Left ventricle myocardium inferior (tissue), 1 donor: ENCODE measurements around the gene PADI4. TPM values are rescaled to one million over a fixed set of nuclear protein-coding genes. Genes with fewer than 3 reads are reported as not detected.

Experiments
- DNase-seq: peaks from one replicate; pipeline ENCODE4 v3.0.0-alpha.2; 2020
- H3K27ac ChIP-seq: fragments of 200-600 bp; replicated peaks from 2 replicates; pipeline ENCODE4 v1.8.0; 2021
- H3K27me3 ChIP-seq: fragments of 200-600 bp; 2 replicates; pipeline ENCODE4 v1.8.0; 2021; ENCODE audit warnings: low read depth
- H3K36me3 ChIP-seq: fragments of 200-600 bp; 2 replicates; pipeline ENCODE4 v1.8.0; 2021
- H3K4me1 ChIP-seq: fragments of 200-600 bp; 2 replicates; pipeline ENCODE4 v1.8.0; 2021
- H3K4me3 ChIP-seq: fragments of 200-600 bp; 2 replicates; pipeline ENCODE4 v1.8.0; 2021; ENCODE audit warnings: mild to moderate bottlenecking, moderate library complexity
- H3K9me3 ChIP-seq: fragments of 200-600 bp; replicated peaks from 2 replicates; pipeline ENCODE4 v1.8.0; 2021
- intact Hi-C: fragments of 100-400 bp; cut with micrococcal nuclease; formaldehyde crosslinking; loops from one replicate; pipeline ENCODE4 v1.11.0; 2022
- total RNA-seq: library from RNA; stranded (reverse); fragmentation: NEBNext Ultra II Directional; extraction: Animal tissue kit (Norgen Biotek cat#: 25700); gene quantifications from one replicate; pipeline ENCODE4 v1.2.1, GENCODE V29; 2021
- TF ChIP-seq, protein P1 (sequence below): fragments of 200-600 bp; IDR thresholded peaks from 2 replicates; pipeline ENCODE4 v1.8.0; 2021; ENCODE audit warnings: antibody characterized with exemption, mild to moderate bottlenecking, borderline replicate concordance
- donor health status: DM: no; HTN: yes; CAD: no; lungs with severe emphysema.

PADI4 gene
- total RNA-seq, 1 donor from 2014 or later, result 0.22 TPM

DNA sequence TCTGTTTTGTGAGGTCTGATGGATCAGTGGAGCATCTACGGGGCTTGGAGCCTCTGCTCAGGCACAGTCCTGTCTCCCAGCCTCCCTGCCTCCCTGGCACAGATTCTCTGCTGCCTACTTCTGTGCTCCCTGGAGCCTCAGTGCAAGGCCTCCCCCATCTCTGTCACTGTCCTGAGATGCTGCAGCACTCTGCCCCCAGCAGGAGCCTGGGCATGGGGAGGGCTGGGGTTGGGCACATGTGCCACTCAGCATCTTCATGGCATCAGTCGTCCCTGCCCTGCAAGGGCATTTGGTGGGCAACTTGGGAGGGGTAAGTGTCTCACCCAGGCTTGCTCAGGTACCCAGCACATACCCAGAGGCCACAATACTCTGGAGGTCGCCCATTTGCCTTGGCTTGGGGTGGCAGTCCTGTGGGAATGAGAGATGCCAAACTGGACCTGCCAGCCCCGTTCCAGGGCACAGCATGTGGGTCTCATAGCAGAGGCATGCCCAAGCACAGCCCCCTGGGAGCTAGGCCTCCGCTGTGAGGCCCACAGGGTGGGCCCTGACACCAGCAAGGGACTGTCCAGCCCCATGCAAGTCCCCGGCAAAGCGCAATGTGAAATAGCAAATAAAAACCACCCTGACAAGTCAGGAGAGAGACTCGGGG, 30.4 kb upstream of the PADI4 start:
- H3K9me3 ChIP-seq, result no peaks in the 10 kb centered on the region
- H3K36me3 ChIP-seq, result no peaks in the 10 kb centered on the region
- H3K27me3 ChIP-seq, result peaks cover 95% of the 10 kb centered on the region
- DNase-seq, result no peak
- intact Hi-C loops, result no loop called here
- H3K4me1 ChIP-seq, result no peaks in the 10 kb centered on the region
- H3K27ac ChIP-seq, result no peak overlapping the region
- no peak overlapping the region for H3K4me3 ChIP-seq
- TF ChIP-seq, protein P1, sequence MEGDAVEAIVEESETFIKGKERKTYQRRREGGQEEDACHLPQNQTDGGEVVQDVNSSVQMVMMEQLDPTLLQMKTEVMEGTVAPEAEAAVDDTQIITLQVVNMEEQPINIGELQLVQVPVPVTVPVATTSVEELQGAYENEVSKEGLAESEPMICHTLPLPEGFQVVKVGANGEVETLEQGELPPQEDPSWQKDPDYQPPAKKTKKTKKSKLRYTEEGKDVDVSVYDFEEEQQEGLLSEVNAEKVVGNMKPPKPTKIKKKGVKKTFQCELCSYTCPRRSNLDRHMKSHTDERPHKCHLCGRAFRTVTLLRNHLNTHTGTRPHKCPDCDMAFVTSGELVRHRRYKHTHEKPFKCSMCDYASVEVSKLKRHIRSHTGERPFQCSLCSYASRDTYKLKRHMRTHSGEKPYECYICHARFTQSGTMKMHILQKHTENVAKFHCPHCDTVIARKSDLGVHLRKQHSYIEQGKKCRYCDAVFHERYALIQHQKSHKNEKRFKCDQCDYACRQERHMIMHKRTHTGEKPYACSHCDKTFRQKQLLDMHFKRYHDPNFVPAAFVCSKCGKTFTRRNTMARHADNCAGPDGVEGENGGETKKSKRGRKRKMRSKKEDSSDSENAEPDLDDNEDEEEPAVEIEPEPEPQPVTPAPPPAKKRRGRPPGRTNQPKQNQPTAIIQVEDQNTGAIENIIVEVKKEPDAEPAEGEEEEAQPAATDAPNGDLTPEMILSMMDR, result no peak

DNA sequence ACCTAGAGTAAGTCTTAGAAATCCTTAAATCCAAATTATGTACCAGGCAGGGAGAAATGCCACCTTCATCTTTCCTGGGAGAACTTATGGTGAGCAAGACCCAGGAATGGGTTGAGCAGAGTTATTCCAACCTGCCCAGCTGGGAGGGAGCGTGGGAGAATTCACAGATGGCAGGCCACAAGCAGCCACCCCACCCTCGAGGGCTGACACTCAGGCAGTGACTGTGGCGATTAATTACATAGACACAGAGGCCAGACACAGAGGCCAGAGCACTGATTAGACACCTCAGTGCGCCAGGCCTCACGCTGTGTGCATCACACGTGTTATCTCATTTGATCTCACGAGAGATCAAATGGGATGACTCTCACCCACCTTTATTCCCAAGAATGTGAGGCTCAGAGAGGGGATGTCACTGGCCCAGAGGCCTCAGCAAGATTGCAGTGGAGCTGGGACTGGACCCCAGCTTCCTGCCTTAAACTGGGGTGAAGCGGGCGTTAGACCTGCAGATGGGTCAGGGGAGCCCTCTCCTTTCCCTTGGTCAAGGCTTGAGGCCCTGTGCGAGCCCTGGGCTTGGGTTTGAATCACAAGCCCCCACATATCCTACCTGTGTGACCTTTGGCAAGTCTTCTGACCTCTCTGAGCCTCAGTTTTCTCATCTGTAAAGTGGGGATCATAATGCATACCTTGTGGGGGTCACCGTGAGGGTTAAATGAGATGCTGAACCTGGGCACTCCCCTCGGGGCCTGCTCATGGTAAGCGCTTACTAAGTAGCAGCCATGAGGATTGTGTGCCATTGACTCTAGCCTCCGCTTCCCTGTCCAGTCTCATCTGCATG, 28.8 kb upstream of the PADI4 start:
- Histone ChIP-seq H3K27ac (no peak overlapping the region), H3K4me1 (no peaks in the 10 kb centered on the region), H3K27me3 (peaks cover 98% of the 10 kb centered on the region), H3K9me3 (no peaks in the 10 kb centered on the region), H3K4me3 (no peak overlapping the region), H3K36me3 (no peaks in the 10 kb centered on the region)
- TF ChIP-seq, protein P1, result no peak
- DNase-seq, result no peak
- intact Hi-C loops, result no loop called here

DNA sequence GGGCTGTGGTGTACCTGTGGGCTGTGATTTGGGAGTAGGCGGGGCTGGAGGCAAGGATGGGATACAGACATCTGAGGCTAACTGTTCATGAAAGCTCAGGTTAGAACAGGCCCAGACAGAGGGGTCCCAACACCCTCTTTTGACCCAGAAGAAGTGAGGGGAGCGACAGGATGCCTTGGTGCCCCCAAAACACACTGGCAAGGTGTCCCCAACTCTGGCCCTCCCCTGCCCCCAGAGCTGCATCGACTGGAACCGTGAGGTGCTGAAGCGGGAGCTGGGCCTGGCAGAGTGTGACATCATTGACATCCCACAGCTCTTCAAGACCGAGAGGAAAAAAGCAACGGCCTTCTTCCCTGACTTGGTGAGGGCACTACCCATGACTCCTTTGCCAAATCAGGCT, 27.6 kb upstream of the PADI4 start:
- intact Hi-C loops, result no loop called here
- TF ChIP-seq, protein P1, result no peak
- DNase-seq, result no peak

DNA sequence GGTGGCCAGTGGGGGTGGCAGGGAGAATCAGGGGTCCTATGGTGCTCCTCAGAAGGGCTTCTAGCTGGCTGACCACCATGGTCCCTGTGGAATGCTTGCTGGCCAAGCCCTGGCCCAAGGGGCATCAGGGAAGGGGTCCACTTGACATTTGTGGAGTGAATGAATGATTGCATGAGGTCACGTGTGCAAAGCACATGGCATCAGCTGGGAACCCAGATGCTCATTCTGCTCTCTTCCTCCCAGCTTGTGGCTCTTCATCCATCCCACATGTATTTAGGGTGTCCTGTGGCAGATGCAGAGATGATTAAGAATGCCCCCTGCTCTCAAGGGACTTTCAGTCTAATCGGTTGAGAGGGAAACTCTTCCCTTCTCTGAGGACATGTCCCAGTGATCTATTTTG, 27.1 kb upstream of the PADI4 start:
- TF ChIP-seq, protein P1, result no peak
- peaks cover 97% of the 10 kb centered on the region for H3K27me3 ChIP-seq

More for the DNA sequence above, 27.6 kb upstream of the PADI4 start:
- no peaks in the 10 kb centered on the region for H3K9me3 ChIP-seq
- no peaks in the 10 kb centered on the region for H3K4me1 ChIP-seq
- H3K4me3 ChIP-seq, result no peak overlapping the region
- no peaks in the 10 kb centered on the region for H3K36me3 ChIP-seq
- H3K27ac ChIP-seq, result no peak overlapping the region
- peaks cover 98% of the 10 kb centered on the region for H3K27me3 ChIP-seq

DNA sequence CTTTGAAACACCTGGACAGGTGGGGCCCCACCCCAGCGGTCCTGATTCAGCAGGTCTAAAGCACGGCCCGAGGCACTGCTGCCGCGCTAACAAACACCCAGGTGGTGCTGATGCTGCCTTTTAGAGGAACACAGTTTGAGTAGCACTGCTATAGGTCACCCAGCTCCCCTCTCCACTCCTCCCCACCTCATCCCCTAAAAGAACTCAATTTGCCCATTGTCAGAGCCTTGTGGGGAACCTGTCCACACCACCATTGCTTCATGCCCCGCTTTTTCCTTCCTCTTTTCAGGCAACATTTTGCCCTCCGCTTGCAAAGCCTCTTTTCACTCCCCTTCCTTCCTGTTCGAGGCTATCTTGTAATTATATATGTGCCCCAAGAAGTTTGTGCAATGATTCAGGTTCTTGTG, 26.2 kb upstream of the PADI4 start:
- no peak for DNase-seq
- Histone ChIP-seq H3K9me3 (no peaks in the 10 kb centered on the region), H3K4me3 (no peak overlapping the region), H3K27ac (no peak overlapping the region), H3K27me3 (peaks cover 97% of the 10 kb centered on the region), H3K4me1 (no peaks in the 10 kb centered on the region), H3K36me3 (no peaks in the 10 kb centered on the region)
- intact Hi-C loops, result no loop called here
- TF ChIP-seq, protein P1, result no peak

More for the DNA sequence above, 27.1 kb upstream of the PADI4 start:
- Histone ChIP-seq H3K36me3 (no peaks in the 10 kb centered on the region), H3K9me3 (no peaks in the 10 kb centered on the region), H3K27ac (no peak overlapping the region), H3K4me1 (no peaks in the 10 kb centered on the region), H3K4me3 (no peak overlapping the region)
- intact Hi-C loops, result no loop called here
- no peak for DNase-seq
